Choroid plexus epithelial cell (primary cell): ENCODE data around the gene MMP7.

ENCODE experiments used
- DNase-seq: peaks from one replicate; pipeline ENCODE4 v3.0.0-alpha.2; 2010; ENCODE audit warnings: low read depth
- H3K4me3 ChIP-seq: 2 replicates; pipeline ENCODE4 v1.5.1; 2011; ENCODE audit warnings: low read depth, mild to moderate bottlenecking, control low read depth, low read length, moderate library complexity
- TF ChIP-seq, protein P1 (sequence below): conservative IDR thresholded peaks from 2 replicates; pipeline ENCODE4 v1.5.1; 2011; ENCODE audit warnings: low read depth, mild to moderate bottlenecking, control low read depth, inconsistent platforms, low read length, moderate library complexity

MMP7 gene

DNA sequence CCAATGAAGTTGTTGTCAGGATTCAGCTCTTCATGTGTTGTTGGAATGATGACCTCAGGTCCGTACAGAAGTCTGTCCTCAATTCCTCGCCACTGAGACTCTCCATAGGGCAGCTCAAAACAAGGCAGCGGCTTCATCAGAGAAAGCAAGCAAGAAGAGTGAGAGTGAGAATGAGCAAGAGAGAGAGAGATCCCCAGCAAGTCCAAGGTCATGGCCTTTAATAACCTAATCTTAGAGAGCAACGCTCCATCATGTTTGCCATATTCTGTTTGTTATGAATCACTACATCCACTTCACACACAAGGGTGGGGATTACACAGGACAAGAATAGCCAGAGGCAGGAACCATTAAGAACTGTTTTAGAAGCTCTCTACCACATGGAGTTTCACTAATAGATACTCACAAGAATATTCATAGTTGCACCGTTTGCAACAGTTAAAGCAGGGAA is 23.3 kb upstream of the MMP7 start:
- no peak for DNase-seq
- no peak overlapping the region for H3K4me3 ChIP-seq
- TF ChIP-seq, protein P1, sequence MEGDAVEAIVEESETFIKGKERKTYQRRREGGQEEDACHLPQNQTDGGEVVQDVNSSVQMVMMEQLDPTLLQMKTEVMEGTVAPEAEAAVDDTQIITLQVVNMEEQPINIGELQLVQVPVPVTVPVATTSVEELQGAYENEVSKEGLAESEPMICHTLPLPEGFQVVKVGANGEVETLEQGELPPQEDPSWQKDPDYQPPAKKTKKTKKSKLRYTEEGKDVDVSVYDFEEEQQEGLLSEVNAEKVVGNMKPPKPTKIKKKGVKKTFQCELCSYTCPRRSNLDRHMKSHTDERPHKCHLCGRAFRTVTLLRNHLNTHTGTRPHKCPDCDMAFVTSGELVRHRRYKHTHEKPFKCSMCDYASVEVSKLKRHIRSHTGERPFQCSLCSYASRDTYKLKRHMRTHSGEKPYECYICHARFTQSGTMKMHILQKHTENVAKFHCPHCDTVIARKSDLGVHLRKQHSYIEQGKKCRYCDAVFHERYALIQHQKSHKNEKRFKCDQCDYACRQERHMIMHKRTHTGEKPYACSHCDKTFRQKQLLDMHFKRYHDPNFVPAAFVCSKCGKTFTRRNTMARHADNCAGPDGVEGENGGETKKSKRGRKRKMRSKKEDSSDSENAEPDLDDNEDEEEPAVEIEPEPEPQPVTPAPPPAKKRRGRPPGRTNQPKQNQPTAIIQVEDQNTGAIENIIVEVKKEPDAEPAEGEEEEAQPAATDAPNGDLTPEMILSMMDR, result no peak

DNA sequence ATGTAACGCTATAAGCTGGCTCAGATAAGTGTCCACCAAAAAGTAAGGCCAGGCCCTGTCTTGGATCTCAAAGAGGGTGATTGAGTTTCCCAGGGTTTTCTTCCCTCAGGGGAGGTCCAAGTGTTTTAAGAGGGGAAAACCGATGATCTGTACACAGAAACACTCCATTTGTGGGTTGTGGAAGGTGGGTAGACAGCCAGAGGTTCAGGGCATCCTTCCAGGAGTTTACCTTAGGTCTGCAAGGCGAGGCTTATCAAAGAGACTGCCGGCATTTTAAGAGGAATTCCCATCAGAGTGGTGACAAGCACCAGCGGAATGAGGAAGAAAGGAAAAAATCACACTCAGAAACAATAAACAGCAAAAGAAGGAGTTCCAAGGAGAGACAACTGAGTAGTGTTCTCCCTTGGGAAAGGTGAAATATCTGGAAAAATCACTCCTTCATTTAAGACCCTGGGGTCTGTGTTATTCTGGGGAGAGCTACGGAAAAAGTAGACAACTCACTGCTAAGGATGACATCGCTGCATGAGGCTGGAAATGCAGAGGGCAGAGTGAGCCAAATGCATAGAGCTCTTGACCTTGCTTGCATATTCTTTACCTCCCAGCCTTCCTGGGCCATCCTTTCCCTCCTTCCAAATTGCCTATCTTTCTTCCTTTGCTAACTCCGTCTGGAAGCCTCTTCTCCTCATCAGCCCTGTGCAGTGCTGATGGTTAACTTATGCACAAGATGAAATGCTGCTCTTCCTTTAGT is 22.1 kb upstream of the MMP7 start:
- TF ChIP-seq, protein P1, result no peak
- peak; percentile 20 for DNase-seq
- no peak overlapping the region for H3K4me3 ChIP-seq

DNA sequence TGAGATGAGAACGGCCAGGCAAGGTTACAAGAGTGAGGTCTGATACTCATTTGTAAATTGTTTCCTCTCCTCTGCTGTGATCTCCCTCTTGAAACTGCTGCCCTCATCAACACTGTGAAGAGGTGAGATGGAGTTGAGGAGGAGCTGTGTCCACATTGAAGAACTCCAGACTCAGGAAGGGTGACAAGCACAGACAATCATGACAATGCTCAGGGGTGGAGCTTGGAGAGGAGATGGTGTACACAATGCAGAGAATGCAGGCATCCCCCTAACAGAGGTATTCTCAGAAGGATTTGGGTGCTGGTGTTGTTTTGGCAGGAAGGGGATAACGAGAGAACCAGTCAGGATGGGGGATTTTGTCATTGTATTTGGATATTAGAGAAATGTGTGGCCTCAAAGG is 21.5 kb upstream of the MMP7 start:
- H3K4me3 ChIP-seq, result no peak overlapping the region
- TF ChIP-seq, protein P1, result no peak
- no peak for DNase-seq

DNA sequence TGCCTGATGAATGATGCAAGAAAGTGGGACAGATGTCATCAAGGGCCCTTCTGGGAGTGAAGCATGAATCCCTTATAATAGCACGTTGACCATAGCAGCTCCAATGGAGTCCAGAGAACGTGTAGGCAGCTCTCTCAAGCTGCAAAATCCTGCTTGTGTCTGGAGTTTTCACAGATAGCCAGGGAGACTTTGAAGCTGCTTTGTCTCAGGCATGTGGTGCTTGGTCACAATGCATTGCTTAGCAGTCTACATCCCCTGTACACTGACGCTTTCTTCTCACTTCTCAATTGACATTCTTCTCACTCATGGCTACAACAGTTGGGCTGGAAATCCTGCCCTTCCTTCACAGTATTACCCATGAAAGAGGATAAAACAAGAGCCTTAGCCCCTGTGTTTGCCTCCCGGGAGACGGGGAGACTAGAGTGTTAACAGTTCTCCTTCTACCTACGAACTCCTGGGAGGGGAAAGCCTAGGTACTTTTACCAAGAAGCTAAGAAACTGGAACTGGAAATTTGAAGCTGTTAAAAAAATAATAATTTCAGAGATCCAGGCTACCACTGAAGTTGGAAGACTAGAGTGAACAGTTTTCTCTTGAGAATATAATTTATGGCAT is 20.7 kb upstream of the MMP7 start:
- TF ChIP-seq, protein P1, result no peak
- H3K4me3 ChIP-seq, result no peak overlapping the region
- no peak for DNase-seq

DNA sequence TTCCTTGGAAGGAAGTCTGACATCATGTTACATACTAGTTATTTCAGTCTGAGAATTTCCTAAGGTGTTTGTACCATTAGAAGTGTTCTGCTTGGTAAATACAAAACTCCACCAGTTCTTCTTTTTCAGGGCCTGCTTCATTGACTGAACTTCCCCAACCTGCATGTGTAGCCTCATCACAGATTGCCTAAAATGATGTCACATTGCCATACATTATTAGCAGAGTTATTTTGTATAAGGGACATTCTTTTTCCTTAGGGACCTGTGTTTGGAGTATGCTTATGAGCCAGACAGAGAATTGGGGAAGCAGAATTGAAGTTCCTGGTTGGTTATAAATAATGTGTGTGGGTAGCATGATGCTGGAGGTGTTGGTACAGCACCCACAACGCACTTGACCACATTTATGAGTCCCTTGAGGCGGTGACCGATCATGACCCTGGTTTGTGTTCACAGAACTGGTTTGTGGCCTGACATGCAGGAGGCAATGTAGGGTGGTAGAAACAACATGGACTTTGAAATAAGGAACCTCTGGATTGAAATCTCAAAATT is 16.4 kb upstream of the MMP7 start:
- TF ChIP-seq, protein P1, result no peak
- H3K4me3 ChIP-seq, result no peak overlapping the region
- DNase-seq, result no peak

DNA sequence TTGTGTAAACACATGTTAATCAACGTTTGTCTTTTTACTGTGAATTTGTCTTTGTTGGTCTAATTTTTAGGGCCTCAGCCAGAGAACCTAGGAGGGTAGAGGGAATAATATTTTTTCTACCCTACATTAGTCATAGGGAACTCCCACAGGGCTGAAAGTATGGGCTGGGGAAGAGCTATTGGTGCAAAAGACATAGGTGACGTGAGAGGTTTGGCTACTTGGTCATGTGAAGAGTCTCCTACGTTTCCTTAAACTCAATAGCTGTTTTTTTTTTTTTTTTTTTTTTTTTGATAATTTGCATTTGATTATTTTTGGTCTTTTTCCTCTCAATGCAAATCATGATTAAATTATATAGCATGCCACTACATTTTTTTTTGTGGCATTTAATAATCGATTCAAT is 15.9 kb upstream of the MMP7 start:
- DNase-seq, result peak; percentile 17
- TF ChIP-seq, protein P1, result no peak
- H3K4me3 ChIP-seq, result no peak overlapping the region
